ENCODE measurements around the gene SPI1.

Gene SPI1

GRCh38 chr11:47338396-47339241, 39.7 kb downstream of the SPI1 start:
- no peak for TF ChIP-seq TAF1 (IDR thresholded peaks at IDR 0.05; ENCODE audit: borderline replicate concordance, insufficient read depth, low read length)
- no peak for TF ChIP-seq FOXP2 (optimal IDR thresholded peaks at IDR 0.05; ENCODE audit: borderline replicate concordance, extremely low read depth, extremely low read length, insufficient read depth)
- TF ChIP-seq SIN3A (IDR thresholded peaks at IDR 0.05; ENCODE audit: borderline replicate concordance, insufficient read depth, low read length) = no peak
- TF ChIP-seq, protein P1, sequence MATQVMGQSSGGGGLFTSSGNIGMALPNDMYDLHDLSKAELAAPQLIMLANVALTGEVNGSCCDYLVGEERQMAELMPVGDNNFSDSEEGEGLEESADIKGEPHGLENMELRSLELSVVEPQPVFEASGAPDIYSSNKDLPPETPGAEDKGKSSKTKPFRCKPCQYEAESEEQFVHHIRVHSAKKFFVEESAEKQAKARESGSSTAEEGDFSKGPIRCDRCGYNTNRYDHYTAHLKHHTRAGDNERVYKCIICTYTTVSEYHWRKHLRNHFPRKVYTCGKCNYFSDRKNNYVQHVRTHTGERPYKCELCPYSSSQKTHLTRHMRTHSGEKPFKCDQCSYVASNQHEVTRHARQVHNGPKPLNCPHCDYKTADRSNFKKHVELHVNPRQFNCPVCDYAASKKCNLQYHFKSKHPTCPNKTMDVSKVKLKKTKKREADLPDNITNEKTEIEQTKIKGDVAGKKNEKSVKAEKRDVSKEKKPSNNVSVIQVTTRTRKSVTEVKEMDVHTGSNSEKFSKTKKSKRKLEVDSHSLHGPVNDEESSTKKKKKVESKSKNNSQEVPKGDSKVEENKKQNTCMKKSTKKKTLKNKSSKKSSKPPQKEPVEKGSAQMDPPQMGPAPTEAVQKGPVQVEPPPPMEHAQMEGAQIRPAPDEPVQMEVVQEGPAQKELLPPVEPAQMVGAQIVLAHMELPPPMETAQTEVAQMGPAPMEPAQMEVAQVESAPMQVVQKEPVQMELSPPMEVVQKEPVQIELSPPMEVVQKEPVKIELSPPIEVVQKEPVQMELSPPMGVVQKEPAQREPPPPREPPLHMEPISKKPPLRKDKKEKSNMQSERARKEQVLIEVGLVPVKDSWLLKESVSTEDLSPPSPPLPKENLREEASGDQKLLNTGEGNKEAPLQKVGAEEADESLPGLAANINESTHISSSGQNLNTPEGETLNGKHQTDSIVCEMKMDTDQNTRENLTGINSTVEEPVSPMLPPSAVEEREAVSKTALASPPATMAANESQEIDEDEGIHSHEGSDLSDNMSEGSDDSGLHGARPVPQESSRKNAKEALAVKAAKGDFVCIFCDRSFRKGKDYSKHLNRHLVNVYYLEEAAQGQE (IDR thresholded peaks at IDR 0.05; ENCODE audit: insufficient read depth in 1 of 2, low read depth in 2 of 2, low read length in 2 of 2) = no peak
- no peak for TF ChIP-seq POLR2AphosphoS5 (IDR thresholded peaks at IDR 0.05; ENCODE audit: low read depth, low read length)

- TF ChIP-seq, protein P1 (IDR thresholded peaks at IDR 0.05; ENCODE audit: insufficient read depth in 1 of 2, low read depth in 2 of 2, low read length in 2 of 2) = no peak
- TF ChIP-seq FOXP2 (optimal IDR thresholded peaks at IDR 0.05; ENCODE audit: borderline replicate concordance, extremely low read depth, extremely low read length, insufficient read depth) (no peak), POLR2AphosphoS5 (IDR thresholded peaks at IDR 0.05; ENCODE audit: low read depth, low read length) (no peak), SIN3A (IDR thresholded peaks at IDR 0.05; ENCODE audit: borderline replicate concordance, insufficient read depth, low read length) (no peak), TAF1 (IDR thresholded peaks at IDR 0.05; ENCODE audit: borderline replicate concordance, insufficient read depth, low read length) (no peak)
These were observed 41.0 kb downstream of the SPI1 start for GRCh38 chr11:47337229-47337924.

GRCh38 chr11:47336595-47336994, 41.8 kb downstream of the SPI1 start:
- TF ChIP-seq TAF1 (IDR thresholded peaks at IDR 0.05; ENCODE audit: borderline replicate concordance, insufficient read depth, low read length) (no peak), FOXP2 (optimal IDR thresholded peaks at IDR 0.05; ENCODE audit: borderline replicate concordance, extremely low read depth, extremely low read length, insufficient read depth) (no peak), POLR2AphosphoS5 (IDR thresholded peaks at IDR 0.05; ENCODE audit: low read depth, low read length) (no peak)

GRCh38 chr11:47335733-47336132, 42.6 kb downstream of the SPI1 start:
- TF ChIP-seq FOXP2 (optimal IDR thresholded peaks at IDR 0.05; ENCODE audit: borderline replicate concordance, extremely low read depth, extremely low read length, insufficient read depth) (no peak), TAF1 (IDR thresholded peaks at IDR 0.05; ENCODE audit: borderline replicate concordance, insufficient read depth, low read length) (no peak), POLR2AphosphoS5 (IDR thresholded peaks at IDR 0.05; ENCODE audit: low read depth, low read length) (no peak), SIN3A (IDR thresholded peaks at IDR 0.05; ENCODE audit: borderline replicate concordance, insufficient read depth, low read length) (no peak)
- TF ChIP-seq, protein P1 (IDR thresholded peaks at IDR 0.05; ENCODE audit: insufficient read depth in 1 of 2, low read depth in 2 of 2, low read length in 2 of 2) = no peak

GRCh38 chr11:47333886-47334443, 44.4 kb downstream of the SPI1 start:
- no peak for TF ChIP-seq POLR2AphosphoS5 (IDR thresholded peaks at IDR 0.05; ENCODE audit: low read depth, low read length)

DNA sequence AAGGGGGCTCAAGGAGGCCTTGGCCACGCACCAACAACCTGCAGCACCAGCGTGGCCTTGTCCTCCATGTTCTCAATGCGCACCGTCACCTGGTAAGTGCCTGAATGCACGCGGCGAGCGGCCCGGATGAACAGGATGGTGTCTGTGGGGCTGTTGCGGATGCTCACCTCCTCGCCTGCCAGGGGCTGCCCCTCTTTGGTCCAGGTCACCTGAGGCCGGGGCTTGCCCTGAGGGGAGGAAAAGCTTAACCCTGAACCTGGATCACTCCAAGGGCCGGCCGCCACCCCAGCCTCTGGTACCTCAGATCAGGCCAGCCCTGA, 44.9 kb downstream of the SPI1 start:
- TF ChIP-seq POLR2AphosphoS5 (IDR thresholded peaks at IDR 0.05; ENCODE audit: low read depth, low read length) = no peak
- no peak for TF ChIP-seq SIN3A (IDR thresholded peaks at IDR 0.05; ENCODE audit: borderline replicate concordance, insufficient read depth, low read length)
- TF ChIP-seq, protein P1 (IDR thresholded peaks at IDR 0.05; ENCODE audit: insufficient read depth in 1 of 2, low read depth in 2 of 2, low read length in 2 of 2) = no peak
- TF ChIP-seq FOXP2 (optimal IDR thresholded peaks at IDR 0.05; ENCODE audit: borderline replicate concordance, extremely low read depth, extremely low read length, insufficient read depth) = no peak
- TF ChIP-seq TAF1 (IDR thresholded peaks at IDR 0.05; ENCODE audit: borderline replicate concordance, insufficient read depth, low read length) = no peak
